HepG2 (cell line): ENCODE data around the gene STIMATE. TPM values are rescaled to one million over a fixed set of nuclear protein-coding genes. Genes with fewer than 3 reads are reported as not detected.
A peak's percentile ranks its signal among the peaks of the same experiment; 100 is the strongest.

Experiments
- ATRX ChIP-seq: sonication (generic); formaldehyde crosslinking; IDR thresholded peaks from 2 replicates; pipeline ENCODE4 v1.4.0; 2020; ENCODE audit warnings: missing genetic modification reagents, borderline replicate concordance
- CSRNP1 ChIP-seq: sonication (generic); formaldehyde crosslinking; IDR thresholded peaks from 2 replicates; pipeline ENCODE4 v1.8.1; 2023; ENCODE audit warnings: mild to moderate bottlenecking, missing genetic modification reagents
- JUN ChIP-seq: sonication (generic); formaldehyde crosslinking; IDR thresholded peaks from 2 replicates; pipeline ENCODE4 v1.4.0; 2020; ENCODE audit warnings: mild to moderate bottlenecking, missing genetic modification reagents
- KAT8 ChIP-seq: IDR thresholded peaks from 2 replicates; pipeline ENCODE4 v1.6.1; 2016; ENCODE audit warnings: missing genetic modification reagents, missing compliant biosample characterization
- NR1H2 ChIP-seq: sonication (generic); formaldehyde crosslinking; IDR thresholded peaks from 2 replicates; pipeline ENCODE4 v1.8.1; 2022; ENCODE audit warnings: low read depth, missing genetic modification reagents, borderline replicate concordance
- POLR2AphosphoS5 ChIP-seq: IDR thresholded peaks from 2 replicates; pipeline ENCODE4 v1.6.1; 2012; ENCODE audit warnings: low read depth, low read length
- SNAPC2 ChIP-seq: sonication (generic); formaldehyde crosslinking; IDR thresholded peaks from 2 replicates; pipeline ENCODE4 v1.8.1; 2022; ENCODE audit warnings: mild to moderate bottlenecking, missing genetic modification reagents
- TFDP2 ChIP-seq: sonication (generic); formaldehyde crosslinking; IDR thresholded peaks from 2 replicates; pipeline ENCODE4 v1.4.0; 2020; ENCODE audit warnings: missing genetic modification reagents
- ZBTB40 ChIP-seq, 2 experiments: fragments of 450-650 bp in 1 of 2; sonication (generic) in 1 of 2; formaldehyde crosslinking in 1 of 2; IDR thresholded peaks; 2 replicates each; pipeline versions ENCODE4 v1.6.1 to v1.8.0; 2016 to 2022; ENCODE audit warnings: antibody characterized with exemption in 1 of 2, mild to moderate bottlenecking in 1 of 2, missing genetic modification reagents in 1 of 2
- ZFP91 ChIP-seq: sonication (generic); formaldehyde crosslinking; IDR thresholded peaks from 2 replicates; pipeline ENCODE4 v1.9.0; 2022; ENCODE audit warnings: missing genetic modification reagents, mild to moderate bottlenecking, borderline replicate concordance
- ZNF296 ChIP-seq: sonication (generic); formaldehyde crosslinking; conservative IDR thresholded peaks from 2 replicates; pipeline ENCODE4 v1.5.0; 2020; ENCODE audit warnings: mild to moderate bottlenecking, missing genetic modification reagents
- ZNF430 ChIP-seq: sonication (generic); formaldehyde crosslinking; IDR thresholded peaks from 2 replicates; pipeline ENCODE4 v1.9.0; 2021; ENCODE audit warnings: mild to moderate bottlenecking, missing genetic modification reagents
- ZSCAN5A ChIP-seq: sonication (generic); formaldehyde crosslinking; IDR thresholded peaks from 2 replicates; pipeline ENCODE4 v1.8.0; 2022; ENCODE audit warnings: mild to moderate bottlenecking, missing genetic modification reagents, borderline replicate concordance
- polyA plus RNA-seq, 8 experiments: library from polyadenylated mRNA; depleted of rRNA in 3 of 8; stranded (reverse) in 7 of 8; unstranded in 1 of 8; fragments of >200 nt; fragmentation: Illumina TruSeq in 4 of 8; extraction: Trizol in 4 of 8; gene quantifications; 2 replicates each; pipeline versions ENCODE4 v1.2.1 to v1.2.3, GENCODE V29; 2011 to 2016; ENCODE audit warnings: low read depth in 4 of 8, missing spikeins in 1 of 8, mixed read lengths in 1 of 8; ENCODE audit not compliant: insufficient read depth in 1 of 8
- total RNA-seq, 5 experiments: library from RNA; depleted of rRNA; stranded (reverse); fragments of >200 nt; fragmentation: Illumina TruSeq; extraction: Trizol; gene quantifications; 2 replicates each; pipeline ENCODE4 v1.2.3, GENCODE V29; 2016; ENCODE audit warnings: low read depth in 1 of 5

The STIMATE gene
- total and polyA plus RNA-seq, 2 of the 13 experiments (the other 11 are each of a cell fraction or from before 2014, with no cell fraction given): 5.7 to 11.7 TPM

GRCh38 chr3:52827866-52828376 lies 69.4 kb downstream of the STIMATE start (continued):
- TF ChIP-seq ZNF430 (CRISPR knock-in tag) (no peak), JUN (no peak), ZNF296 (0 out of 2 replicates have a peak, but pooled peaks have one; percentile 57), ZBTB40 (IDR thresholded peaks at IDR 0.05) (no peak), ZBTB40 (CRISPR knock-in tag; IDR thresholded peaks at IDR 0.05) (no peak), NR1H2 (CRISPR knock-in tag) (no peak), KAT8 (CRISPR knock-in tag) (peak; percentile 22; the same call in 1 of the 2 replicates), CSRNP1 (CRISPR knock-in tag) (no peak), POLR2AphosphoS5 (no peak), SNAPC2 (0 out of 2 replicates have a peak, but pooled peaks have one; percentile 48), ATRX (CRISPR knock-in tag) (no peak), ZSCAN5A (CRISPR knock-in tag) (0 out of 2 replicates have a peak, but pooled peaks have one; percentile 47), ZFP91 (peak; percentile 36; the same call in 1 of the 2 replicates), TFDP2 (no peak)
